HUDEP-2 (cell line): ENCODE measurements around the gene ACAD9.
A peak's percentile ranks its signal among the peaks of the same experiment; 100 is the strongest.

Experiments
- DNase-seq, 76 experiments: peaks; one replicate each; lab custom pipeline; 2025; ENCODE audit not compliant: unreplicated experiment in 76 of 76; lab: John Stamatoyannopoulos, UW

Gene ACAD9

GRCh38 chr3:128932516-128933212 lies 53.2 kb downstream of the ACAD9 start:
- no peak for DNase-seq

GRCh38 chr3:128933213-128933921 lies 53.9 kb downstream of the ACAD9 start:
- no peak for DNase-seq

GRCh38 chr3:128933922-128934253 lies 54.5 kb downstream of the ACAD9 start:
- DNase-seq: no peak

GRCh38 chr3:128935922-128936321 lies 56.5 kb downstream of the ACAD9 start:
- no peak for DNase-seq

GRCh38 chr3:128936341-128936740 lies 56.9 kb downstream of the ACAD9 start:
- no peak for DNase-seq

GRCh38 chr3:128940252-128940651 lies 60.8 kb downstream of the ACAD9 start:
- no peak for DNase-seq

GRCh38 chr3:128942161-128942952 lies 62.9 kb downstream of the ACAD9 start:
- DNase-seq: no peak

- no peak for DNase-seq
Observed at GRCh38 chr3:128945041-128945877, 65.8 kb downstream of the ACAD9 start.

GRCh38 chr3:128945878-128946175 lies 66.4 kb downstream of the ACAD9 start:
- DNase-seq: no peak

- no peak for DNase-seq
Observed at GRCh38 chr3:128946411-128946810, 67.0 kb downstream of the ACAD9 start.

- no peak for DNase-seq
Observed at GRCh38 chr3:128949158-128949557, 69.7 kb downstream of the ACAD9 start.

- DNase-seq: peak in 7 of 76 experiments; percentile 1 to 17 (median 10)
Observed at GRCh38 chr3:128950223-128950938, 71.0 kb downstream of the ACAD9 start.

GRCh38 chr3:128956440-128956839 lies 77.0 kb downstream of the ACAD9 start:
- no peak for DNase-seq
